Keratinocyte (primary cell): ENCODE results near the gene SNN. TPM values are rescaled to one million over a fixed set of nuclear protein-coding genes. Genes with fewer than 3 reads are reported as not detected.

ENCODE experiments used
- DNase-seq: peaks from one replicate; pipeline ENCODE4 v3.0.0-alpha.2; 2011; ENCODE audit warnings: low read depth, missing footprints, low spot score
- FAIRE-seq: peaks from 2 replicates; lab custom pipeline; 2011; peaks lifted over from hg19 to GRCh38; lab: Jason Lieb, UNC
- H2AFZ ChIP-seq: 2 replicates; pipeline ENCODE4 v1.6.0; 2012; ENCODE audit warnings: low read length, control low read depth, inconsistent platforms; ENCODE audit not compliant: control insufficient read depth
- H3K27ac ChIP-seq: 2 replicates; pipeline ENCODE4 v1.5.1; 2011; ENCODE audit warnings: low read length; ENCODE audit not compliant: control insufficient read depth, insufficient read depth
- H3K27me3 ChIP-seq: 3 replicates; pipeline ENCODE4 v1.6.0; 2011; ENCODE audit warnings: low read length; ENCODE audit not compliant: control insufficient read depth, insufficient read depth; ENCODE audit errors: extremely low read depth
- H3K36me3 ChIP-seq, 2 experiments: 2 replicates in 1 of 2; 3 replicates in 1 of 2; pipeline ENCODE4 v1.5.1; 2011; ENCODE audit warnings: low read length in 2 of 2, mild to moderate bottlenecking in 1 of 2; ENCODE audit not compliant: control insufficient read depth in 2 of 2, insufficient read depth in 2 of 2; ENCODE audit errors: extremely low read depth in 1 of 2
- H3K4me1 ChIP-seq: 3 replicates; pipeline ENCODE4 v1.5.1; 2011; ENCODE audit warnings: low read length; ENCODE audit not compliant: control insufficient read depth, insufficient read depth; ENCODE audit errors: extremely low read depth
- H3K4me2 ChIP-seq: 3 replicates; pipeline ENCODE4 v1.6.0; 2011; ENCODE audit warnings: low read depth, low read length; ENCODE audit not compliant: control insufficient read depth, insufficient read depth; ENCODE audit errors: extremely low read depth
- H3K4me3 ChIP-seq, 3 experiments: fragments of 200-600 bp in 1 of 3; sonication (generic) in 1 of 3; 2 replicates in 2 of 3; 3 replicates in 1 of 3; pipeline ENCODE4 v1.5.1; 2011 to 2016; ENCODE audit warnings: low read length in 3 of 3, mild to moderate bottlenecking in 3 of 3, control low read depth in 2 of 3, inconsistent platforms in 1 of 3, low read depth in 1 of 3, mixed read lengths in 1 of 3, mixed run types in 1 of 3, moderate library complexity in 1 of 3; ENCODE audit not compliant: control insufficient read depth in 2 of 3, insufficient read depth in 2 of 3; ENCODE audit errors: extremely low read depth in 1 of 3
- H3K79me2 ChIP-seq: 2 replicates; pipeline ENCODE4 v1.6.0; 2012; ENCODE audit warnings: low read length; ENCODE audit not compliant: control insufficient read depth, insufficient read depth
- H3K9ac ChIP-seq: 3 replicates; pipeline ENCODE4 v1.6.0; 2011; ENCODE audit warnings: low read length; ENCODE audit not compliant: control insufficient read depth, insufficient read depth; ENCODE audit errors: extremely low read depth
- H3K9me1 ChIP-seq: 3 replicates; pipeline ENCODE4 v1.6.0; 2011; ENCODE audit warnings: low read length; ENCODE audit not compliant: control insufficient read depth, insufficient read depth; ENCODE audit errors: extremely low read depth
- H3K9me3 ChIP-seq: 2 replicates; pipeline ENCODE4 v1.5.1; 2012; ENCODE audit warnings: low read depth, low read length; ENCODE audit not compliant: control insufficient read depth
- H4K20me1 ChIP-seq: 3 replicates; pipeline ENCODE4 v1.6.0; 2011; ENCODE audit warnings: low read length; ENCODE audit not compliant: control insufficient read depth, insufficient read depth; ENCODE audit errors: extremely low read depth
- EZH2 ChIP-seq: IDR thresholded peaks from one replicate; pipeline ENCODE4 v1.6.1; 2012; ENCODE audit warnings: inconsistent platforms, mild to moderate bottlenecking, low read length, moderate library complexity
- dilution Hi-C: fragments of 300-500 bp; cut with MboI; formaldehyde crosslinking; loops from one replicate; pipeline ENCODE4 v1.7.0; 2020; ENCODE audit warnings: low sequenced_read_pairs; ENCODE audit not compliant: extremely low pct_ligation_motif_present
- polyA plus RNA-seq, 5 experiments: library from polyadenylated mRNA; depleted of rRNA in 3 of 5; stranded (reverse) in 3 of 5; stranded (forward) in 1 of 5; unstranded in 1 of 5; fragments of >200 nt; gene quantifications; 1 replicate in 1 of 5; 2 replicates in 3 of 5; 3 replicates in 1 of 5; pipeline versions ENCODE4 v1.2.1 to v1.2.3, GENCODE V29; 2011 to 2012; ENCODE audit warnings: missing spikeins in 2 of 5, low read depth in 1 of 5, low replicate concordance in 1 of 5
- TF ChIP-seq, protein P1 (sequence below), 3 experiments: IDR thresholded peaks in 1 of 3; conservative IDR thresholded peaks in 1 of 3; optimal IDR thresholded peaks in 1 of 3; 2 replicates in 2 of 3; 3 replicates in 1 of 3; pipeline versions ENCODE3 to v1.5.1; 2011; ENCODE audit warnings: low read length in 3 of 3, mild to moderate bottlenecking in 3 of 3, moderate library complexity in 2 of 3, control low read depth in 1 of 3, inconsistent platforms in 1 of 3; ENCODE audit not compliant: insufficient read depth in 2 of 3; ENCODE audit errors: extremely low read depth in 1 of 3

The SNN gene
- polyA plus RNA-seq, 1 donor (not counting 4 experiments of a cell fraction or from before 2014, with no cell fraction given), result 15.9 TPM

DNA sequence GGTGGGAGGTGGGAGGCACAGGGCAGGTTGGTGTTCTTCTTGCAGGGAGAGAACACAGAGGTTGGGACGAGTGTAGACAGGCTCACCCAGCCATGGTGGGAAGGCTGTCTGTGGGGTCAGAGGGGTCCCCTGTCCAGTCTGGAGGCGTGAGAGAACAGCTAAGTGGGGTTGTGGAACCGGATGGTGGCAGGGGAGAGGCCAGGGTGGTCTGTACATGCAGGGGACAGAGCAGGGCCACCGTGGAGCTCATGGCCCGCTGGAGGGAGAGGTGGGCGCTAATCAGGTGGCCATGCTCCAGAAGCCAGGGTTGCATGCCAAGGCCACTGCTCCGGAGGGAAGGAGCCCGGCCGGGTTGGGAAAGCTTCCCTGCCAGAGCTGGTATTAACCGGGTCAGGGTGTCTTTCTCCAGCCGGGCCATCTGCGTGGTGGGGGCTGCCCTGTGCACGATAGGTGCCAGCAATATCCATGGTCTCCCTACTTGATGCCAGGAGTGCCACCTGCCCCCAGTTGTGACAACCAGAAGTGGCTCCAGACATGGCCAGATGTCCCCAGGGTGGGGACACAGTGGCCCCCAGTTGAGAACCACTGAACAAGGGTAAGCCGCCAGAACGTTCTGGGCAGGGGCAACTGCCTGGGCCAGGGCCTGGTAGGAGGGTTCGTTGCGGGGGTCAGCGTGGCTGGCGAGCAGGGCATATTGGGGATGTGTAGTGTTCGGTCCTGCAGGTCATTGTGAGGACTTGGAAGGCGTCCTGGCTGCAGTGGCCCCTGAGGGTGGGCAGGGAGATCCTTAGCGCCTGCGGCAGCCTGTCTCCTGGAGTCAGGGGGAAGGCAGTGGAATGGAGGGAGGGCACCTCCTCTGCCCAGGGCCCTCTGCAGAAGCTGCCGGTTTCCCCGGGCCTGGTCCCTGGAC is 5.1 kb downstream of the SNN start:
- Histone ChIP-seq H3K79me2 (peaks cover 12% of the 10 kb centered on the region), H2AFZ (no peak overlapping the region), H3K9ac (no peak overlapping the region), H3K9me3 (no peaks in the 10 kb centered on the region), H3K4me3 (no peak overlapping the region), H3K4me1 (peaks cover 34% of the 10 kb centered on the region), H3K9me1 (no peaks in the 10 kb centered on the region), H3K36me3 (peaks cover 5 to 10% of the 10 kb centered on the region in 2 experiments), H4K20me1 (peaks cover 6% of the 10 kb centered on the region), H3K4me2 (no peak overlapping the region), H3K27ac (no peak overlapping the region), H3K27me3 (no peaks in the 10 kb centered on the region)
- dilution Hi-C loops, result no loop called here
- no peak for FAIRE-seq
- DNase-seq, result no peak
- no peak for TF ChIP-seq EZH2
- TF ChIP-seq, protein P1, sequence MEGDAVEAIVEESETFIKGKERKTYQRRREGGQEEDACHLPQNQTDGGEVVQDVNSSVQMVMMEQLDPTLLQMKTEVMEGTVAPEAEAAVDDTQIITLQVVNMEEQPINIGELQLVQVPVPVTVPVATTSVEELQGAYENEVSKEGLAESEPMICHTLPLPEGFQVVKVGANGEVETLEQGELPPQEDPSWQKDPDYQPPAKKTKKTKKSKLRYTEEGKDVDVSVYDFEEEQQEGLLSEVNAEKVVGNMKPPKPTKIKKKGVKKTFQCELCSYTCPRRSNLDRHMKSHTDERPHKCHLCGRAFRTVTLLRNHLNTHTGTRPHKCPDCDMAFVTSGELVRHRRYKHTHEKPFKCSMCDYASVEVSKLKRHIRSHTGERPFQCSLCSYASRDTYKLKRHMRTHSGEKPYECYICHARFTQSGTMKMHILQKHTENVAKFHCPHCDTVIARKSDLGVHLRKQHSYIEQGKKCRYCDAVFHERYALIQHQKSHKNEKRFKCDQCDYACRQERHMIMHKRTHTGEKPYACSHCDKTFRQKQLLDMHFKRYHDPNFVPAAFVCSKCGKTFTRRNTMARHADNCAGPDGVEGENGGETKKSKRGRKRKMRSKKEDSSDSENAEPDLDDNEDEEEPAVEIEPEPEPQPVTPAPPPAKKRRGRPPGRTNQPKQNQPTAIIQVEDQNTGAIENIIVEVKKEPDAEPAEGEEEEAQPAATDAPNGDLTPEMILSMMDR (optimal IDR thresholded peaks at IDR 0.05 in 1 of 3, IDR thresholded peaks at IDR 0.05 in 1 of 3, conservative IDR thresholded peaks at IDR 0.05 in 1 of 3; ENCODE audit: extremely low read depth in 1 of 3, insufficient read depth in 2 of 3, low read length in 3 of 3), result no peak

DNA sequence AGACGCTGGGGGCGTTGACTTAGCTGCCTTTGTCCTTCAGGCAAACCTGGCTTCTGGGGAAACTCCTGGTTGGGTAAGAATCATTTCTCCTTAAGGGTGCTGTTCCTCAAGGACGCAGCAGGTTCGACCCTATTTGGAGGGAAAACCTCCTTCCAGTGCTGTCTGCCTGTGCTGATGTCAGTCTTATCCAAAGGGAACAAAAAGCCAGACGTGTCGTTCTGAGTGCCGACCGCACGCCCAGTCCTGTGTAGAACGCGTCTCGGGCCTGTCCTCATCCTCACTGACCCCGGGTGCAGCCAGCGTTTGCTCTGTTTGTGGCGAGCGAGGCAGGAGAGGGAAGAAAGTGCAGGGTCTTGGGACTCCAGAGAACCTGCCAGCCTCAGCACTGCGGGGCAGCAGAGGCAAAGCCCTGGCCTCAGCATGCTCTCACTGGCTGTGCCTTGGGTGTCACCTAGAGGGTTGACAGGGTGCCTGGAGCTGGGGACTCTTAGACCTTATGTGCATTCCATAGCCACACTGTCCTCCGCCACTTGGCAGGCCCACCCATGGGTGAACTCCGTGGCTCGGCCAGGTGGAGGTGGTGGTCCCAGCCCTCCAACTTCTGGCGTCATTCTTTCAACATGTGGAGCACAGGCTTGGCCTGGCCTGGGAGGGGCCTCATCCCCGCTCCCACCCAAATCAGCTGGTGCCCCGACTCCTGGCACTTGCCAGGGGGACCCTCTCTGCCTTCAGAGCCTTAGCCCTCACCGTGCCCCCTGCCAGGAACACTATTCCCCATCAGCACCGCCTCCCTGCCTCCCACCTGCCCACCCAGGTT is 6.0 kb downstream of the SNN start:
- Histone ChIP-seq H3K27ac (no peak overlapping the region), H3K4me3 (no peak overlapping the region), H4K20me1 (peaks cover 6% of the 10 kb centered on the region), H3K36me3 (peaks cover 9 to 11% of the 10 kb centered on the region in 2 experiments), H3K4me1 (peaks cover 34% of the 10 kb centered on the region), H3K27me3 (no peaks in the 10 kb centered on the region), H3K9me1 (no peaks in the 10 kb centered on the region), H3K9ac (no peak overlapping the region), H3K79me2 (peaks cover 12% of the 10 kb centered on the region), H2AFZ (no peak overlapping the region), H3K4me2 (no peak overlapping the region), H3K9me3 (no peaks in the 10 kb centered on the region)
- dilution Hi-C loops, result no loop called here
- TF ChIP-seq, protein P1 (optimal IDR thresholded peaks at IDR 0.05 in 1 of 3, IDR thresholded peaks at IDR 0.05 in 1 of 3, conservative IDR thresholded peaks at IDR 0.05 in 1 of 3; ENCODE audit: extremely low read depth in 1 of 3, insufficient read depth in 2 of 3, low read length in 3 of 3), result peak in 1 of 3 experiments; percentile 30
- no peak for TF ChIP-seq EZH2
- no peak for FAIRE-seq
- no peak for DNase-seq
